RKO (cell line): ENCODE measurements around the gene GHR.
"Not testable (repeated sequence)": the region's sequence is repeated elsewhere in the genome, so short reads cannot be mapped to it uniquely, and the experiment has no call there.

ENCODE experiments used
- DNase-seq: peaks from one replicate; pipeline ENCODE4 v3.0.0-alpha.2; 2016; ENCODE audit warnings: low spot score

GHR gene

GRCh38 chr5:42718591-42718990, 295.4 kb downstream of the GHR start:
- DNase-seq = no peak

- no peak for DNase-seq
Observed at GRCh38 chr5:42719034-42719433, 295.8 kb downstream of the GHR start.

- no peak for DNase-seq
Observed at GRCh38 chr5:42720251-42720650, 297.0 kb downstream of the GHR start.

- DNase-seq = no peak
Observed at GRCh38 chr5:42721484-42721883, 298.2 kb downstream of the GHR start.

- not testable (repeated sequence) for DNase-seq
Observed at GRCh38 chr5:42734531-42735058, 311.4 kb downstream of the GHR start.

- DNase-seq = no peak
Observed at GRCh38 chr5:42740920-42741319, 317.7 kb downstream of the GHR start.

- DNase-seq = no peak
Observed at GRCh38 chr5:42745426-42745825, 322.2 kb downstream of the GHR start.

GRCh38 chr5:42745856-42746255, 322.6 kb downstream of the GHR start:
- no peak for DNase-seq

- DNase-seq = no peak
Observed at GRCh38 chr5:42749020-42749419, 325.8 kb downstream of the GHR start.

- DNase-seq = no peak
Observed at GRCh38 chr5:42750507-42750906, 327.3 kb downstream of the GHR start.

- DNase-seq = no peak
Observed at GRCh38 chr5:42751044-42751443, 327.8 kb downstream of the GHR start.

GRCh38 chr5:42753099-42753498, 329.9 kb downstream of the GHR start:
- no peak for DNase-seq

- no peak for DNase-seq
Observed at GRCh38 chr5:42756606-42757601, 333.7 kb downstream of the GHR start, which contains the start of gene CCDC152. Gene CCDC152, plus strand, starts transcription at chr5:42756818. Its CDS starts 2,304 bp downstream, at chr5:42759122.

GRCh38 chr5:42759456-42759855, 336.2 kb downstream of the GHR start:
- peak; percentile 20 for DNase-seq

GRCh38 chr5:42760426-42760825, 337.2 kb downstream of the GHR start:
- DNase-seq = no peak

- DNase-seq = no peak
Observed at GRCh38 chr5:42761791-42762190, 338.6 kb downstream of the GHR start.

GRCh38 chr5:42767491-42768105, 344.4 kb downstream of the GHR start:
- peak; percentile 50 for DNase-seq

- DNase-seq = no peak
Observed at GRCh38 chr5:42768106-42768504, 344.9 kb downstream of the GHR start.

GRCh38 chr5:42770003-42770402, 346.8 kb downstream of the GHR start:
- no peak for DNase-seq
